ENCODE measurements around the gene ADPRHL1. TPM values are rescaled to one million over a fixed set of nuclear protein-coding genes. Genes with fewer than 3 reads are reported as not detected.

The ADPRHL1 gene
- total and polyA plus RNA-seq, 7 donors = 1.2 to 7.8 (median 4.2) TPM

DNA sequence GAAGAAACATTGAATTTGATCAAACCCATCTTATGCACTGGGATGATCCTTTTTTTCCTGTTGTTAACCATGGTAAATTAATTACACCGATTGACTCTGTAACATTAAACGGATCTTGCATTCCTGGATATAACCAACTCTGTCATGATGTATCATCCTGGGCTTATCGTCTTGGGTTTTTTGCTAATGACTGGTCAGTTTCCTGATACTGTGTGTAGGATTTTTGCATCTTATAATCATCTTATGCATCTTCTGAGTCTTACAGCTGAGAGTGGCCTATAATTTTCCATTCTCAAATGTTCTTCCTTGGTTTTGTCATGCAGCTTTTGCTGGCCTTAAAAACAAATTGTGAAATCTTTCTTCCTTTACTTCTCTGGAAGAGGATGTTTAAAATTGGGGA is 24.4 kb upstream of the ADPRHL1 start:
- H3K9me3 ChIP-seq = no peaks in the 10 kb centered on the region
- WGBS, 2 donors = 98 to 99% methylated on average over 3 of the region's 3 CpGs
- H3K4me1 ChIP-seq = peaks cover 0 to 9% (median 0%) of the 10 kb centered on the region in 4 donors
- H3K4me3 ChIP-seq = no peak overlapping the region
- intact Hi-C loops (cut with DNase I) = no loop called here
- TF ChIP-seq POLR2A (IDR thresholded peaks at IDR 0.05) (no peak), CTCF (IDR thresholded peaks at IDR 0.05) (no peak), EP300 (IDR thresholded peaks at IDR 0.05) (no peak)
- H3K27ac ChIP-seq = no peak overlapping the region
- DNase-seq = no peak
- H3K27me3 ChIP-seq = no peaks in the 10 kb centered on the region
- H3K36me3 ChIP-seq = peaks cover 0 to 69% (median 20%) of the 10 kb centered on the region in 4 donors

GRCh38 chr13:113476811-113477210 is 23.5 kb upstream of the ADPRHL1 start:
- Histone ChIP-seq H3K27me3 (no peaks in the 10 kb centered on the region), H3K4me1 (peaks cover 0 to under 1% (median 0%) of the 10 kb centered on the region in 4 donors), H3K4me3 (no peak overlapping the region), H3K36me3 (peaks cover 0 to 71% (median 20%) of the 10 kb centered on the region in 4 donors), H3K27ac (no peak overlapping the region), H3K9me3 (no peaks in the 10 kb centered on the region)
- intact Hi-C loops (cut with DNase I) = no loop called here
- DNase-seq = no peak
- WGBS, 2 donors = 98% methylated on average over 7 of the region's 7 CpGs
- no peak for TF ChIP-seq POLR2A (IDR thresholded peaks at IDR 0.05)
- no peak for TF ChIP-seq CTCF (IDR thresholded peaks at IDR 0.05)
- no peak for TF ChIP-seq EP300 (IDR thresholded peaks at IDR 0.05)
- no peak for TF ChIP-seq POLR2AphosphoS5 (IDR thresholded peaks at IDR 0.05)

DNA sequence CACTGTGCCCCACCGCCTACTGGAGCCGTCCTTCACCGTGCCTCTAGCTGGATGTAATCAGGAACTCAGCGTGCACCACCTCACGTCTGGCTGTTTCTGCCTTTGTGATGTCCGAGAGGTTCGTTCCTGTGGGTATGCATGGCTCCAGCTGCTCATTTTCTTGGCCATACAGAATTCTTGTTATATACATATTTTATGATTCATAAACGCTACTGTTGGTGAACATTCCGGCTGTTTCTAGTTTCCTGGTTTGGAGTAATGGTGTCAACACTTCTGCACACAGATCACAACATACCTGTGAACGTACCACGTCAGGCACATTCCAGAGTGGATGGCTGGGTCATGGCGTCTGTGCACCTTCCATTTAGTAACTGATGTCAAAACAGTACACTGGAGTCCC is 22.6 kb upstream of the ADPRHL1 start:
- Histone ChIP-seq H3K9me3 (no peaks in the 10 kb centered on the region), H3K4me3 (no peak overlapping the region), H3K4me1 (no peaks in the 10 kb centered on the region), H3K36me3 (peaks cover 0 to 75% (median 20%) of the 10 kb centered on the region in 4 donors), H3K27me3 (no peaks in the 10 kb centered on the region), H3K27ac (no peak overlapping the region)
- 96 to 97% methylated on average over 12 of the region's 12 CpGs for WGBS, 2 donors
- TF ChIP-seq CTCF (IDR thresholded peaks at IDR 0.05) (no peak), EP300 (IDR thresholded peaks at IDR 0.05) (no peak), POLR2AphosphoS5 (IDR thresholded peaks at IDR 0.05) (no peak), POLR2A (IDR thresholded peaks at IDR 0.05) (no peak)
- no peak for DNase-seq
- intact Hi-C loops (cut with DNase I) = no loop called here

- Histone ChIP-seq H3K27me3 (no peaks in the 10 kb centered on the region), H3K4me1 (no peaks in the 10 kb centered on the region), H3K27ac (no peak overlapping the region), H3K9me3 (no peaks in the 10 kb centered on the region), H3K36me3 (peaks cover 0 to 74% (median 20%) of the 10 kb centered on the region in 4 donors), H3K4me3 (no peak overlapping the region)
- intact Hi-C loops (cut with DNase I) = no loop called here
- DNase-seq = no peak
- WGBS, 2 donors = 97% methylated on average over 11 of the region's 11 CpGs
- no peak for TF ChIP-seq EP300 (IDR thresholded peaks at IDR 0.05)
Observed at GRCh38 chr13:113475280-113475679, 22.0 kb upstream of the ADPRHL1 start.

- intact Hi-C loops (cut with DNase I) = no loop called here
- Histone ChIP-seq H3K36me3 (peaks cover 0 to 63% (median 18%) of the 10 kb centered on the region in 4 donors), H3K27ac (no peak overlapping the region), H3K27me3 (no peaks in the 10 kb centered on the region), H3K4me1 (no peaks in the 10 kb centered on the region), H3K9me3 (no peaks in the 10 kb centered on the region), H3K4me3 (no peak overlapping the region)
- no peak for DNase-seq
- WGBS, 2 donors = 85 to 88% methylated on average over 10 of the region's 10 CpGs
- TF ChIP-seq CTCF (IDR thresholded peaks at IDR 0.05) = no peak
- TF ChIP-seq POLR2A (IDR thresholded peaks at IDR 0.05) = no peak
- no peak for TF ChIP-seq EP300 (IDR thresholded peaks at IDR 0.05)
- TF ChIP-seq POLR2AphosphoS5 (IDR thresholded peaks at IDR 0.05) = no peak
Observed at GRCh38 chr13:113474179-113474578, 20.9 kb upstream of the ADPRHL1 start.

Data from sigmoid colon (tissue), 7 donors.